OCI-LY1 (cell line): ENCODE measurements around the gene NPHP3.
A peak's percentile ranks its signal among the peaks of the same experiment; 100 is the strongest.

ENCODE experiments used
- H2AFZ ChIP-seq: fragments of 200-600 bp; sonication (generic), shearing (Covaris generic); 2 replicates; pipeline ENCODE4 v1.6.0; 2014; ENCODE audit warnings: antibody characterized with exemption, mild to moderate bottlenecking, low read length
- H3F3A ChIP-seq: fragments of 200-600 bp; sonication (generic), shearing (Covaris generic); 2 replicates; pipeline ENCODE4 v1.6.0; 2014; ENCODE audit warnings: mild to moderate bottlenecking, antibody characterized with exemption, low read length, moderate library complexity; ENCODE audit not compliant: insufficient read depth
- H3K27ac ChIP-seq: fragments of 200-600 bp; sonication (generic); 2 replicates; pipeline ENCODE4 v1.5.1; 2014; ENCODE audit warnings: low read length, mixed run types, mild to moderate bottlenecking, low read depth; ENCODE audit not compliant: poor library complexity, severe bottlenecking
- H3K27me3 ChIP-seq: fragments of 200-600 bp; sonication (generic); 2 replicates; pipeline ENCODE4 v1.6.0; 2014; ENCODE audit warnings: antibody characterized with exemption, mild to moderate bottlenecking, low read length, moderate library complexity; ENCODE audit not compliant: insufficient read depth
- H3K36me3 ChIP-seq: fragments of 200-600 bp; sonication (generic); 2 replicates; pipeline ENCODE4 v1.6.1; 2014; ENCODE audit warnings: mild to moderate bottlenecking, antibody characterized with exemption, low read length, moderate library complexity, mixed read lengths; ENCODE audit not compliant: insufficient read depth
- H3K4me1 ChIP-seq: fragments of 200-600 bp; sonication (generic); 2 replicates; pipeline ENCODE4 v1.5.1; 2014; ENCODE audit warnings: mild to moderate bottlenecking, low read length, moderate library complexity; ENCODE audit not compliant: insufficient read depth, severe bottlenecking
- H3K4me2 ChIP-seq: fragments of 200-600 bp; sonication (generic), shearing (Covaris generic); 2 replicates; pipeline ENCODE4 v1.6.1; 2014; ENCODE audit warnings: low read length
- H3K4me3 ChIP-seq: fragments of 200-600 bp; sonication (generic); 2 replicates; pipeline ENCODE4 v1.5.1; 2014; ENCODE audit warnings: low read length, low read depth, mild to moderate bottlenecking, mixed read lengths; ENCODE audit not compliant: poor library complexity, severe bottlenecking
- H3K79me2 ChIP-seq: fragments of 200-600 bp; shearing (Covaris generic); 2 replicates; pipeline ENCODE4 v1.6.1; 2016; ENCODE audit warnings: mixed run types, low read length, mixed read lengths; ENCODE audit not compliant: insufficient read depth
- H3K9ac ChIP-seq: fragments of 200-600 bp; sonication (generic), shearing (Covaris generic); 2 replicates; pipeline ENCODE4 v1.6.1; 2014; ENCODE audit warnings: mild to moderate bottlenecking, low read length, mixed read lengths
- H3K9me2 ChIP-seq: fragments of 200-600 bp; sonication (generic), shearing (Covaris generic); 2 replicates; pipeline ENCODE4 v1.6.1; 2014; ENCODE audit warnings: low read depth, mild to moderate bottlenecking, low read length, mixed read lengths
- H3K9me3 ChIP-seq: fragments of 200-600 bp; shearing (Covaris generic); 2 replicates; pipeline ENCODE4 v1.6.1; 2014; ENCODE audit warnings: low read length, mixed read lengths
- H4K20me1 ChIP-seq: fragments of 200-600 bp; sonication (generic), shearing (Covaris generic); 2 replicates; pipeline ENCODE4 v1.6.0; 2016; ENCODE audit warnings: mild to moderate bottlenecking, low read length; ENCODE audit not compliant: insufficient read depth
- CTCF ChIP-seq: fragments of 200-600 bp; sonication (generic), shearing (Covaris generic); IDR thresholded peaks from 2 replicates; pipeline ENCODE4 v1.5.1; 2017; ENCODE audit warnings: mild to moderate bottlenecking, antibody characterized with exemption, low read length, moderate library complexity, mixed read lengths
- EZH2 ChIP-seq: fragments of 200-600 bp; sonication (generic), shearing (Covaris generic); IDR thresholded peaks from 2 replicates; pipeline ENCODE4 v1.8.0; 2017; ENCODE audit warnings: borderline replicate concordance, mixed run types, mild to moderate bottlenecking, antibody characterized with exemption, low read length, moderate library complexity, mixed read lengths

The NPHP3 gene

GRCh38 chr3:132669256-132669777 is 52.9 kb downstream of the NPHP3 start:
- Histone ChIP-seq H3K36me3 (peaks cover 66% of the 10 kb centered on the region), H3F3A (no peaks in the 10 kb centered on the region), H2AFZ (no peak overlapping the region), H4K20me1 (no peaks in the 10 kb centered on the region), H3K4me1 (no peaks in the 10 kb centered on the region), H3K4me3 (no peak overlapping the region), H3K79me2 (0 out of 2 replicates have a peak, but pooled peaks cover 5% of the 10 kb centered on the region), H3K27ac (no peak overlapping the region), H3K9me3 (no peaks in the 10 kb centered on the region), H3K4me2 (no peak overlapping the region), H3K9me2 (no peaks in the 10 kb centered on the region), H3K27me3 (no peaks in the 10 kb centered on the region), H3K9ac (no peak overlapping the region)
- TF ChIP-seq CTCF, result no peak
- no peak for TF ChIP-seq EZH2

DNA sequence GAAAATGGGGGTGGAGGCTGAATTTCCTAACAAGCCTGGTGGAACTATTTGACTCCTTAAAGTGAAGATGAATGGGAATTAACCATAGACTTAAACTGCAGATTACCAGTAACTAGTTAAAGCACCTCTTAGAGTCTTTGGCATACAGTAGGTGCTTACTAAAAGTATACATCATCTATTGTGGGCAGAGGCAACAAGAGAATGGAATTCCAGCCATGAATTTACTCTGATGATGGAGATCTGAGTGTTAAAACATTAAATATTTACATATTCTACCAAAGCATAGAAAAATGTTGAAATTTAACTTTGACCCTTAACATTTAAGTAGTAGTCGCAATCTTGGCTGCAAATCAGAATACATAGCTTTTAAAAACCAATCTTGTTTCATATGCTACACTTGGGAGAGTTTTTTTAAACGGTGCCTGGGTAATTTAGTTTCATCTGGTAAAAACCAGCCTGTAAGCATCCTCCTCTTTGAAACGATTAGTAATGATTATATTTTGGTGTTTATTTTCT is 56.9 kb downstream of the NPHP3 start:
- H3K4me3 ChIP-seq, result no peak overlapping the region
- H3F3A ChIP-seq, result no peaks in the 10 kb centered on the region
- no peak for TF ChIP-seq EZH2
- no peak for TF ChIP-seq CTCF
- H3K4me2 ChIP-seq, result no peak overlapping the region
- peaks cover 40% of the 10 kb centered on the region for H3K79me2 ChIP-seq
- H3K9ac ChIP-seq, result no peak overlapping the region
- H3K36me3 ChIP-seq, result peaks cover 34% of the 10 kb centered on the region; the same call in 1 of the 2 replicates
- H3K27me3 ChIP-seq, result no peaks in the 10 kb centered on the region
- peaks cover 20% of the 10 kb centered on the region for H3K4me1 ChIP-seq
- H3K9me2 ChIP-seq, result no peaks in the 10 kb centered on the region
- H3K27ac ChIP-seq, result no peak overlapping the region
- H4K20me1 ChIP-seq, result no peaks in the 10 kb centered on the region
- no peak overlapping the region for H2AFZ ChIP-seq
- no peaks in the 10 kb centered on the region for H3K9me3 ChIP-seq

GRCh38 chr3:132662212-132662611 is 60.0 kb downstream of the NPHP3 start:
- H3K9ac ChIP-seq, result peak overlapping the region; percentile 83; the same call in 1 of the 2 replicates
- H3K36me3 ChIP-seq, result peaks cover 15% of the 10 kb centered on the region; the same call in 1 of the 2 replicates
- H4K20me1 ChIP-seq, result no peaks in the 10 kb centered on the region
- H3K4me3 ChIP-seq, result peak overlapping the region; percentile 80
- H3K4me1 ChIP-seq, result peaks cover 35% of the 10 kb centered on the region
- H2AFZ ChIP-seq, result no peak overlapping the region
- TF ChIP-seq EZH2 (no peak), CTCF (no peak)
- peak overlapping the region; percentile 91 for H3K4me2 ChIP-seq
- H3K27me3 ChIP-seq, result no peaks in the 10 kb centered on the region
- H3K9me2 ChIP-seq, result no peaks in the 10 kb centered on the region
- peaks cover 40% of the 10 kb centered on the region for H3K79me2 ChIP-seq
- H3F3A ChIP-seq, result no peaks in the 10 kb centered on the region
- no peaks in the 10 kb centered on the region for H3K9me3 ChIP-seq
- no peak overlapping the region for H3K27ac ChIP-seq
